ENCODE measurements around the gene MUSK.
"Not testable (repeated sequence)": the region's sequence is repeated elsewhere in the genome, so short reads cannot be mapped to it uniquely, and the experiment has no call there.

Gene MUSK

GRCh38 chr9:110755179-110755578 lies 86.6 kb downstream of the MUSK start:
- H3K4me3 ChIP-seq (ENCODE audit: low read depth, low read length) = no peak overlapping the region

GRCh38 chr9:110758201-110758600 lies 89.6 kb downstream of the MUSK start:
- no peak overlapping the region for H3K4me3 ChIP-seq (ENCODE audit: low read depth, low read length)

DNA sequence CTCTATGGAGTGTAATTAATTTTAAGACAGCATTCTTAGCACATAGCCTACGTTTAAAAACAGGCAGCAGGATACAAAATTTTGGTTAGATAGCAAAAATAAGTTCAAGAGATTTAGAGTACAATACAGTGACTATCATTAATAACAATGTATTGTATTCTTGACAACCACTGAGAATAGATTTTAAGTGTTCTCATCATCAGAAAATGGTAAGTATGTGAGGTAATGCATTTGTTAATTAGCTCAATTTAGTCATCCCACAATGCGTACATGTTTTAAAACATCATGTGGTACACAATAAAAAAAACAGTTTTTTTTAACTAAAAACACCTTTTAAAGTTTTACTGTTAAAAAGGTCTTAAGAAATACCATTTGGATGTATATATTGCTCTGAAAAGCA lies 94.2 kb downstream of the MUSK start:
- no peak overlapping the region for H3K4me3 ChIP-seq (ENCODE audit: low read depth, low read length)

- no peak overlapping the region for H3K4me3 ChIP-seq (ENCODE audit: low read depth, low read length)
These were observed 95.0 kb downstream of the MUSK start for GRCh38 chr9:110763568-110763967.

DNA sequence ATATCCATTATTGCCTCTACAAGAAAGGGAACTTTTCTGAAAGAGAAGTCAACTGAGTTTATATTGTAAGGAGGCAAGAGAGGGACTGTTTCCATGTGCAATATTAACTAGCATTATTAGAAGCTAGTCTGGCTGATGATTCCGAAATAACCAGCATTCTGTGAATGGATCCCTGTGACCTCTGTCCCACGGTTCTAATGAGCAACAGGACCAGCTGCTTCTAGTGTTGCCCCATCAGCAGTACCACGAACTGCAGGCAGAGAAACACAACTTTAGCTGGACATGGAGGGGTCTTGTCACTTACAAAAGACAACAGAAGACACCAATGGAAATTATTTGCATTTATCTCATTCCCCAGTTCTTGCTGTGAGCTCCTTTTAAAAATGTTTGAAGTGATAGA lies 95.4 kb downstream of the MUSK start:
- H3K4me3 ChIP-seq (ENCODE audit: low read depth, low read length) = no peak overlapping the region

DNA sequence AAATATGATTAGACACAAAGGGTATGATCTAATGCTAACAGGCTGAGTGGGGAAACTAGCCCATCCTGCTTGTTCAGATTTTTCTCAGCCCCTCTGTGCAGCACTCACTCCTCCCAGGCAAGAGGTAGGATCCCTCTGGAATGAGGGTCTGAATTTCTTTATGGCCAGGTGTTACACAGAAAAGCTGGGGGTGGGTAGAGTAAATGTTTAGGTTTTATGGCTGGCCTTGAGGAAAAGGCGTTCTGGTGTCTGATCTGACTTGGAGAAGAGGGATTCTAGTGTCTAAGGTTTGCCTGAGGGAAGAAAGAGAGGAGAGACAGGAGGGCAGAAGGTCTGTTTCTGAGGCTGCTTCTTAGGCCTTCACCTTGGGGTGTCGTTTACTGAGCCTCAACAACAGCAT lies 97.3 kb downstream of the MUSK start:
- H3K4me3 ChIP-seq (ENCODE audit: low read depth, low read length) = no peak overlapping the region

GRCh38 chr9:110767559-110768063 lies 99.0 kb downstream of the MUSK start:
- no peak overlapping the region for H3K4me3 ChIP-seq (ENCODE audit: low read depth, low read length)

- H3K4me3 ChIP-seq (ENCODE audit: low read depth, low read length) = no peak overlapping the region
These were observed 100.3 kb downstream of the MUSK start for GRCh38 chr9:110768886-110769285.

DNA sequence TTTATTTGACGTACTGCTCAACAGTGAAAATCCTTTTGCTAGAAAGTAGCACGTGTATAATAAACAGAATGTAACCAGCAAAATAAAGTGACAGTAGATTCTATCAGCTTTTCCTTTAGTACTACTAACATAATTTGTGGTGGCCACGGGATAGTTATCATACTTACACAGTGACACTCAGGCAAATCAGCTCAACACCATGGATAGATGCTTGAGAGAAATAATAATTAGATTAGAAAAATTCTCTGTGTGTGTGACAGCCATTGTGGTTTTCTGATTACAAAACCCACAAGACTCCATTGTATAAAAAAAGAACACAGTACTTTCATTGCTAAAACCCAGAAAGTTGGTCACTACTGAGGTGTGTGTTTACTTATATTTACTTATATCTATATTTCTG lies 101.1 kb downstream of the MUSK start:
- H3K4me3 ChIP-seq (ENCODE audit: low read depth, low read length) = no peak overlapping the region

- H3K4me3 ChIP-seq (ENCODE audit: low read depth, low read length) = no peak overlapping the region
These were observed 107.1 kb downstream of the MUSK start for GRCh38 chr9:110775724-110776123.

GRCh38 chr9:110776221-110776620 lies 107.6 kb downstream of the MUSK start:
- H3K4me3 ChIP-seq (ENCODE audit: low read depth, low read length) = no peak overlapping the region

DNA sequence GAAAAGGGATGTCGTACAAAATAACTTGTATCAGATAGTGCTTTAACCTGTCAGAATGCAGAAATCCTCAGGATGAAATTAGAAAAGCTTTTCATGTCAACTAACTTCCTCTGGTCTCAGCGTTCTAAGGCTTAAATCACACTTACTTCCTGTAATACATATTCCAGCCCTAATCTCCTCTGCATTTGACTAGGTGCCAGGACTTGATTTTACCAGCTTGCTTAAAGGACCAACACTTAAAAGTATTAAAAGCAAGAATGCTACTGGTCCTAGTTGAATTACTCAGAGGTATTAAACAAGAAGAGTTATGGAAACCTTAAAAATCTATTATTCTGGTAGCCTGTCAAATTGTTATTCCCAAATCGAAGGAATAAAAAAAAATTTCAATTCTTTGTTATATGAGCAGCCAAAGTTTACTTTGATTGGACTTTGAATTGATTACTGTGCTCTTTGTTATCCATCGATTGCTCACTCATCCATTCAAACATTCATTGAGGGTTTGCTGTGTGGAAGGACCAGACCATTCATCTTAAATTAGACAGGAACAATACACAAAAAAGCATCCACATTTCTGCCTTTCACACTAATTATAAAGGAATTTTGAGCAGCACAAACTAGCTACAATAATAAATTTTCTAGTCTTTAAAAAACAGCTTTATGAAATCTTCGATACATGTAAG lies 108.7 kb downstream of the MUSK start:
- no peak overlapping the region for H3K4me3 ChIP-seq (ENCODE audit: low read depth, low read length)

DNA sequence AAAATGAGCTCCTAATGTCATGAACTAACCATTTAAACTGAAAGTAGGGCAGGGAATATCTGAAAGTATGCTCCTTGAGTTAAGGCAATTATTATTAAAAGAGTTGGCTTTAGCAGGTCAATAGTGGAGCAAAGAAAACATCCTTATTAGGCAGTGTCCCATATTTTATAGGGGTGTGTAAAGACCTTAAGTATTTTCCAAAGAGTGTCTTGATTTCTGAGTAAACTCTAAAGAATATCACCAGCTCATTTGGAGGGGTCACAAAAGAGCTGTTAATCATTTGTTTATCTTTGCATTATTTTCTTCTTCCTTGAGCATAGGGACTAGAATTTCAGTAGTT lies 109.3 kb downstream of the MUSK start:
- no peak overlapping the region for H3K4me3 ChIP-seq (ENCODE audit: low read depth, low read length)

GRCh38 chr9:110782701-110783100 lies 114.1 kb downstream of the MUSK start:
- no peak overlapping the region for H3K4me3 ChIP-seq (ENCODE audit: low read depth, low read length)

DNA sequence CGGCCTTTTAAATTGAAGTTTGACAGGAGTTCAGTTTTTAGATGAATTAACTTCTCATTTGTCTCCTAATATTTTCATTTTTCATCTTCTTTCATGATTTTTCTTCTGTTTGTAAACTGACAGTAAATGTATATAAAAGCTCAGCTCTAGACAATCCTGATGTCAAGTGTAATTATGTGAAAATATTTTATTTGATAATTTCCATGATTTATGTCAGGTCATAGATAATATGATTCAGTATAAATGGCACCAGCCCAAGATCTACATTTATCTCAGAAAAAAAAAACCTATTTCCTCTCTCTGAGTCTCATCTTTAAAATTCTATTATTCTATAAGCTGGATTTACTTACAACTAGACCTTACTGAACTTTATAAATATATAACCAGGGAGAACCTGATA lies 115.7 kb downstream of the MUSK start:
- H3K4me3 ChIP-seq (ENCODE audit: low read depth, low read length) = no peak overlapping the region

DNA sequence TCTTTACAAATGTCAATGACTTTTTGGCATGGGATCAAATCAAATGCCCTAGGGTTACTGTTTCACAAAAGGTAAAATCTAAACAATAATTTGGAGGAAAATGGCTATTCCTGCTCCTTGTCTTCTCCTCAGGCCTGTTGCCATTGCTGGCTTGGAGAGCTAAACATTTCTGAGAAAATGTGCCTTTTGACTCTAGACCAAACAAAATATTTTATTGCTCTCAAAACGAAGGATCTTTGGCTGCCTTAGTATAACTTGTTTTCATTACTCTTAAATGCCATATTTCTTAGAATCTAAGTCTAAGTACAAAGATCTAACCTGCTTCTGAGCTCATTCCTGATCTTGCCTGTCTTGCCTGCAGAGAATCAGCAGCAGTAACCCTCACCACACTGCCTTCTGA lies 116.6 kb downstream of the MUSK start:
- H3K4me3 ChIP-seq (ENCODE audit: low read depth, low read length) = no peak overlapping the region

- not testable (repeated sequence) for H3K4me3 ChIP-seq (ENCODE audit: low read depth, low read length)
These were observed 119.8 kb downstream of the MUSK start for GRCh38 chr9:110788396-110788795.

DNA sequence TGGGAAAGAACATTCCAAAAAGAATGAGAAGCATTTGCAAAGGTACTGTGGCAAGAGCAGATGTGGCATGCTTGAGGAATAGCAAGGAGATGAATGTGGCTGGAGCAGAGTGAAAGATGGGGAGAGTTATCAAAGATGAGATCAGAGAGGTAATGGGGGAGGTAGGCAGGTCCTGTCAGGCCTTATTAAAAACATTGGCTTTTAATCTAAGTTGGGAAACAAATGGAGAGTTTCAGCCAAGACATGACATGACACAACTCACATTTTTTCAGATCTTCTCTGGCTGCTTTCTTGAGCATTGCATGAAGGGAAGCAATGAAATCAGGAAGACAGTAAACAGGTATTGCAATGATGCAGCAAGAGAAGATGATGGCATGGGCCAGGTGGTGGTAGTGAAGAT lies 120.3 kb downstream of the MUSK start:
- H3K4me3 ChIP-seq (ENCODE audit: low read depth, low read length) = no peak overlapping the region

DNA sequence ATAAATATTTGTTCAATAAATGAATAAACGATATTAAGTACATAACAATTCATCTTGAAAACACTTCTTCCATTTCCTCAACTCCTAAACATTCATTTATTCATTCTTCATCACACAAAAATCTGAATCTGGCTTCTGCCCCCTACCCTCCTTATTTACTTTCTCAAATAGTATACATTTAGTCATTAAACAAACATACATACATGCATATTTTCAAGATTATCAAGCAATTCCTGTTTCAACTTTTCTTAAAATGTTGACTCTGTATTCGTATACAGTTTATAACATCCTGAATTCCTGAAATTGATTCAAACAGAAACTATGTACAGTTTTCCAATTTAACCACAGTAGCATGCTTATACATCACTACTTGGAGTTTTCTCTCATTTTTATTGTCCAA lies 129.0 kb downstream of the MUSK start:
- H3K4me3 ChIP-seq (ENCODE audit: low read depth, low read length) = no peak overlapping the region

DNA sequence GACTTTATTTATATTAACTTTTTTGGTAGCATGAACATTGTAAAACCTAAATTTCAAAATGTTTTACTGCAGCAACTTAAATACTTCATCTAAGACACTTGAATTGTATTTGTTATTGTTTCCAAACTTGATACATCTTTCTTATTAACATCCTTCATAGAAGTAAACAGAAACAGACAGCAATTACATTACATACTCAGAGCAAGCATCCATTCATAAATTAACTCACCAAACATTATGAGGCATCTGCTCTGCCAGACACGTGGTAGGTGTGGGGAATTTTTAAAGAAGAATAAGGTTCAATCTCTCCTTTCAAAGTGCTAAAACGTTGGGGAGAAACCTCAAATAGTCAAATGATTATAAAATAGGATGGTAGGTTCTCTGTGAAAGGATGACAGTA lies 130.8 kb downstream of the MUSK start:
- H3K4me3 ChIP-seq (ENCODE audit: low read depth, low read length) = no peak overlapping the region

GRCh38 chr9:110801426-110801825 lies 132.8 kb downstream of the MUSK start:
- H3K4me3 ChIP-seq (ENCODE audit: low read depth, low read length) = no peak overlapping the region

DNA sequence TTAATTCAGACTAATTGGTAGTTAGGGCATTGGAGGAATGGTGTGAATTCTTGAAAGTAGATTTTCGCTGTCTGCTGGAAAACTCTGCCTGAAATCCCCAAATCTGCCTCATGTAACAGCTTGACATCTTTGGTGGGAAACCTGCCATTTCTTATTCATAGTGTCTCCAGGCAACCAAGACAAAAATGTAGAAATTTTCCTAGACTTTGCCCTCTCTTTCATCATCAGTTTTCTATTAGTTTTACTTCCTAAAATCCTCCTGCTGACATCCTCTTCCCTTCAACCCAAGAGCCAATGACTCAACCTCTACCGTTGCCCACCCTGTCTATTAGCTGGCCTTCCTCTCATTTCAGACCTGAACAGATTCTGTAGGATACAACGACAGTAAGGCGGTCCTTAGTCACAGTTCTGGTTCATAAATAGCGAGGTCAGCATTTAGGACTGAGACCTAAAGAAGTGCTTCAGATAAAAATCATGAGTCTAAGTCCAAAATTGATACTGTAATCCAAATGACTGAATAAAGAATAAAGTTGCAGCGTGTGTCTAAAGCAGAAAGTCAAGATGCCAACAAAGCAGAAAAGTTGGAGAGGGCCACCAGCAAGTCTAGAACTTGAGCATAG lies 133.9 kb downstream of the MUSK start:
- no peak overlapping the region for H3K4me3 ChIP-seq (ENCODE audit: low read depth, low read length)

Measured in iPS-11a (cell line).